ENCODE data around the gene KRTAP3-3.

- TF ChIP-seq PATZ1 (CRISPR knock-in tag; IDR thresholded peaks at IDR 0.05; ENCODE audit: borderline replicate concordance) (no peak), ZNF565 (CRISPR knock-in tag; conservative IDR thresholded peaks at IDR 0.05; ENCODE audit: low read depth) (no peak), ZFP30 (CRISPR knock-in tag; IDR thresholded peaks at IDR 0.05) (no peak), PPARA (CRISPR knock-in tag; IDR thresholded peaks at IDR 0.05; ENCODE audit: borderline replicate concordance) (no peak), ZNF70 (CRISPR knock-in tag; IDR thresholded peaks at IDR 0.05) (no peak), ZNF8 (CRISPR knock-in tag; IDR thresholded peaks at IDR 0.05) (no peak), GLIS3 (CRISPR knock-in tag; IDR thresholded peaks at IDR 0.05) (no peak), TOX (CRISPR knock-in tag; IDR thresholded peaks at IDR 0.05; ENCODE audit: borderline replicate concordance) (no peak)
These were observed 26.4 kb downstream of the KRTAP3-3 start for GRCh38 chr17:40967582-40967981.
